Measurements from ENCODE around the gene ZCCHC13.

Gene ZCCHC13

DNA sequence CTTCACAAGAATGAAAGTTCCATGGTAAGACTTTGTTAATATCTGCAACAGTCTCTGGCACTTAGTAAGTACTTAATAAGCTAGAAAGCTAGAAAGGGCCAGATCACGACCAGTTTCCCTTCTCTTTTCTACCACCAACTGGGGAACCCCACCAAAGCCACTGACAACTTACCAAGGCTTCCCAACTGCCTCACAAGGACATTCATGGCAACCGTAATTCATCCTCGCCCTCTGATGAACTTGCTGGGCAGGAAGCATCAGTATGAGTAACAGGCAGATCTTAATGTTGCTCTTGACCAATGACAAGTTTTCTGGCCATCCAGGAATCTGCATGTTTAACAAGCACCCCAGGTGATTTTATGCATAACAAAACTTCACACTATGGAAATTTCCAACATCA lies 23.2 kb upstream of the ZCCHC13 start:
- peaks cover 78% of the 10 kb centered on the region for H3K36me3 ChIP-seq (ENCODE audit: insufficient read depth, low read length)
- H3K9me3 ChIP-seq (ENCODE audit: low read depth, low read length) = no peaks in the 10 kb centered on the region
- no peak for DNase-seq (ENCODE audit: low read depth, low spot score)
- H3K27ac ChIP-seq = no peak overlapping the region
- TF ChIP-seq FOXP2 (optimal IDR thresholded peaks at IDR 0.05; ENCODE audit: control extremely low read depth, extremely low read length, insufficient read depth) = no peak
- no peak for TF ChIP-seq EZH2 (IDR thresholded peaks at IDR 0.05)
- TF ChIP-seq POLR2AphosphoS5 (IDR thresholded peaks at IDR 0.05; ENCODE audit: borderline replicate concordance, low read depth, low read length) = no peak
- no peak overlapping the region for H3K9ac ChIP-seq (ENCODE audit: insufficient read length)
- H3K4me3 ChIP-seq = no peak overlapping the region

DNA sequence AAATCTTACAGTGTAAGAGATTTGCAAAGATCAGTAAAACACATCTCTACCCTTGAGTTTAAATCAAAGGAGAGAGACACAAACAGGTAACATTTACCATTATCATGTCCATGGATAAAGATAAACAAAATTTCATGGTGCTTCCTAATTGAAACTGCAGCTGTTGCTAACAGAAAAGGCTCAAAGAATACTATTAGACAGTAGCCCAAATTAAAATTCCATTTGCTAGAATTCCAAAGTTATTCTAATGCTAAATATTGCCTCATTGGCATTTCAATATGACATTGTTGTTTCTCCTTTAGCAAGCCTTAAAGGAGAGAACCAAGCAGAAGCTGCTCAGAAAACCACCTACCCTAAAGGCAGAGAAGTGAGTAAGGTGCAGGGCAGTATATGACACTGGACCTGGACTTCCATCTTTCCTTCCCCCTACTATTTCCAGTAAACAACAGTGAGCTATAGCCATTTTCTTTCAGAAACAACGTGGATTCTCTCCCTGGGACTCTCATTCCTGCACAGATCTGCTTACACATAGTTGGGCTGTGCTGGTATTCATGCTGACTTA lies 19.5 kb upstream of the ZCCHC13 start:
- TF ChIP-seq FOXP2 (optimal IDR thresholded peaks at IDR 0.05; ENCODE audit: control extremely low read depth, extremely low read length, insufficient read depth) (no peak), EZH2 (IDR thresholded peaks at IDR 0.05) (no peak), POLR2AphosphoS5 (IDR thresholded peaks at IDR 0.05; ENCODE audit: borderline replicate concordance, low read depth, low read length) (no peak)
- H3K27ac ChIP-seq = no peak overlapping the region
- H3K9ac ChIP-seq (ENCODE audit: insufficient read length) = no peak overlapping the region
- DNase-seq (ENCODE audit: low read depth, low spot score) = no peak
- H3K36me3 ChIP-seq (ENCODE audit: insufficient read depth, low read length) = peaks cover 75% of the 10 kb centered on the region
- no peaks in the 10 kb centered on the region for H3K9me3 ChIP-seq (ENCODE audit: low read depth, low read length)
- H3K4me3 ChIP-seq = no peak overlapping the region

DNA sequence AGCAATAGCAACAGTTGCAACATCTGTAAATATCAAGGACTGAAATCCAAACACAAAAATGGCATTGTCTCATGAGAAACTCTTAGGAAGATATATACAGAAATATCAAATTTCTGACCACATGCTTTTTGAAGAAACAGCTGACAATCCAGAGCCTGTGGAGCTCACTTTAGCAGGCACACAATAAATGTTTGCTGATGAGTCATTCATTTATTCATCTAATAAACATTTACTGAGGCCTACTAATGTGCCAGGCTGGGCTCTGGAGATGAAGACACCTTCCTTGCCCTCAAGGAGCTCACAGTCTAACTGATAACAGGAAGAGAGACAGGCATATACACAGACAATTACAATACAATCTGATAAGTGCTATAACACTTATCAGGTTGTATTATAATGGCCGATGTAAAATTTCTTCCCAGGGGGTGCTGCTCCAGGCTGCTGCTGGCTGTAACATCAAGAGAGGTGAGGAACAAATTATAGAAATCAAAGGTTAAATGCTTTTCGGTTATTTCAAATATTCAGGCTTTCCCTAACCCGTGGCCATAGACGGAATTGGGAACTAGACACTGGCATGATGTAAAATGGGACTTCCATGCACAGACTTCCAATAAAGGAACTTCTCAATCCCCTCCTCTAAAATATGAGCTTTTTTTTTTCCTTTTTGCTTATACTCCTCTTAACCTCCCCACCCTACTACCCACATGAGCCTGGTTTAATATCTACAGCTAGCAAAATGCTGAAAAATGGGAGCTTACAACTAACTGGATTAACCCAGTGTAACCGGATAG lies 16.8 kb upstream of the ZCCHC13 start:
- no peak overlapping the region for H3K9ac ChIP-seq (ENCODE audit: insufficient read length)
- DNase-seq (ENCODE audit: low read depth, low spot score) = no peak
- no peak overlapping the region for H3K27ac ChIP-seq
- no peaks in the 10 kb centered on the region for H3K9me3 ChIP-seq (ENCODE audit: low read depth, low read length)
- H3K4me3 ChIP-seq = no peak overlapping the region
- peaks cover 48% of the 10 kb centered on the region for H3K36me3 ChIP-seq (ENCODE audit: insufficient read depth, low read length)
- TF ChIP-seq EZH2 (IDR thresholded peaks at IDR 0.05) = no peak
- no peak for TF ChIP-seq POLR2AphosphoS5 (IDR thresholded peaks at IDR 0.05; ENCODE audit: borderline replicate concordance, low read depth, low read length)
- TF ChIP-seq FOXP2 (optimal IDR thresholded peaks at IDR 0.05; ENCODE audit: control extremely low read depth, extremely low read length, insufficient read depth) = no peak

DNA sequence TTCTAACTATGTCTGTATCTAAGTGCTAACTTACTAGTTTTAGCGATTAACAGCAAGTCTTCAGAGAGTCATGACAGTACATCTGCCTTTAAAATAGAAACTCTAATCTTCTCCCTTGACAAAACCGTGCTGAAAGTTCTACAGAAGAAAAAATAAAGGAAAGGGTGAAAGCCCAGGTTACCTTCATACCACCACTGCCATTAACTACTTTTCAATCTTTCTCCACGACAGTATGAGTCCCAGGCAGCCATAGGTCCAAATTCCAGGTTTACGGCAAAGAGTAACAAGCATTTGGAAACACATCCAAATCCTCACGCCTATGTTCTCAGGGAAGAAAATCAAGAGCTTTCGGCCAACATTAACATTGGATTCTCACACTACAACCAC lies 12.4 kb upstream of the ZCCHC13 start:
- no peak for TF ChIP-seq FOXP2 (optimal IDR thresholded peaks at IDR 0.05; ENCODE audit: control extremely low read depth, extremely low read length, insufficient read depth)
- no peak for TF ChIP-seq POLR2AphosphoS5 (IDR thresholded peaks at IDR 0.05; ENCODE audit: borderline replicate concordance, low read depth, low read length)
- DNase-seq (ENCODE audit: low read depth, low spot score) = no peak
- no peaks in the 10 kb centered on the region for H3K9me3 ChIP-seq (ENCODE audit: low read depth, low read length)

DNA sequence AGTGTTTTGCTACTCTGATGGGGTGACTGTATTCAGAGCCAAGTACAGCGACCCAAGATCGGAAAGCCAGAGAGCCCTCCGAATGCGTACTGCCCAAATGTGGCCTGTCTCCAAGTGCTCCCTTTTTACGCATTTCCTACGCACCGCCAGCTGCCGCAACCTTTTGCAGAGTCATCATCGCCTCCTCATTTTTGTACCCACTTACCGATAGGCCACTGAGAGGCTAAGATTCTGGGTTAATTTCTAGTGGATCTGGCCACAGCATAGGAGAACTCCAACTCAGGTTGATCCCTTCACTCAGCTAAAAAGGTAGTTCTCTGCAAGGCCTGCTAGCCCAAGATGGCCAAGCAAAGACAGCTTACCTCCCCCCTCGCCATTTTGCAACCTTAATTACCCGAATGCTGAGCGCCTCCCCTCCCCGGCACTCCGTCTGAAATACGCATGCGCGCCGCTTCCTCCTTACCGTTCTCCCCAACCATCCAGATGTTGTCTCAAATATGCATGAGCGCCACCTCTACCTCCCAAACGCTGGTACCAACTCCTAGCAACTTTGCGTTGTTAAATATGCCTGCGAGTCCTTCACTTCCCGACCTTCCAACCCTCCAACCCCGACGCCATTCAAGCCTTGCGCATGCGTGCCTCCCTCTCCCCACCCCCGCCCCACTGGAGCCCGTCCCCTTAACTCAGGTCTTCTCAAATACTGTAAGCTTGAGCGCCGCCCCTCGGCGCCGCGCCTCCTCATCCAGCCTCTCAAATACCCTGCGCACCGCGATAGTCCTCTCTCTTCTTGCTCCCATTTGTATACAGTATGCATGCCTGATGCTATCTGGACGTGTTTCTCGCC lies 11.8 kb upstream of the ZCCHC13 start:
- DNase-seq (ENCODE audit: low read depth, low spot score) = peak; percentile 69
- H3K27ac ChIP-seq = peak overlapping the region; percentile 97
- H3K4me3 ChIP-seq = peak overlapping the region; percentile 82
- TF ChIP-seq POLR2AphosphoS5 (IDR thresholded peaks at IDR 0.05; ENCODE audit: borderline replicate concordance, low read depth, low read length) (peak; percentile 78), EZH2 (IDR thresholded peaks at IDR 0.05) (no peak)
- H3K9me3 ChIP-seq (ENCODE audit: low read depth, low read length) = no peaks in the 10 kb centered on the region
- peaks cover 15% of the 10 kb centered on the region for H3K36me3 ChIP-seq (ENCODE audit: insufficient read depth, low read length)
- peak overlapping the region; percentile 96 for H3K9ac ChIP-seq (ENCODE audit: insufficient read length)

More for the DNA sequence above, 12.4 kb upstream of the ZCCHC13 start:
- Histone ChIP-seq H3K9ac (ENCODE audit: insufficient read length) (peak overlapping the region; percentile 96), H3K27ac (peak overlapping the region; percentile 97), H3K4me3 (peak overlapping the region; percentile 82), H3K36me3 (ENCODE audit: insufficient read depth, low read length) (peaks cover 21% of the 10 kb centered on the region)

DNA sequence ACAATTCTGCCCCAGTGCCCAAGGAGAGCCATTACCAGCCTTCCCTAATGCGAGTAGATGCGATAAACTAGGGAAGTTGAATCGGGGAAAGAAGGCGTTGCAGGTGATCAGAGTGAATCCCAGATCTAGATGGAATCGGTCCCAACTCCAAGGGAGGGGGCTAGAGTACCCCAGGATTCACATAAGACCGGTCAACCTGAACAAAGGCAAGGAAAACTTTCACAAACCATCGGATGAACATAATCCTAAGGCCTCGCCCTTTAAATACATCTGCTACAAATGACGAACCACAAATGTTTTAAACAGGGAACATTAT lies 11.2 kb upstream of the ZCCHC13 start:
- Histone ChIP-seq H3K36me3 (ENCODE audit: insufficient read depth, low read length) (peaks cover 10% of the 10 kb centered on the region), H3K27ac (peak overlapping the region; percentile 97; the same call in 1 of the 2 replicates), H3K9ac (ENCODE audit: insufficient read length) (peak overlapping the region; percentile 61), H3K4me3 (peak overlapping the region; percentile 82), H3K9me3 (ENCODE audit: low read depth, low read length) (no peaks in the 10 kb centered on the region)
- TF ChIP-seq POLR2AphosphoS5 (IDR thresholded peaks at IDR 0.05; ENCODE audit: borderline replicate concordance, low read depth, low read length) = no peak
- DNase-seq (ENCODE audit: low read depth, low spot score) = no peak

DNA sequence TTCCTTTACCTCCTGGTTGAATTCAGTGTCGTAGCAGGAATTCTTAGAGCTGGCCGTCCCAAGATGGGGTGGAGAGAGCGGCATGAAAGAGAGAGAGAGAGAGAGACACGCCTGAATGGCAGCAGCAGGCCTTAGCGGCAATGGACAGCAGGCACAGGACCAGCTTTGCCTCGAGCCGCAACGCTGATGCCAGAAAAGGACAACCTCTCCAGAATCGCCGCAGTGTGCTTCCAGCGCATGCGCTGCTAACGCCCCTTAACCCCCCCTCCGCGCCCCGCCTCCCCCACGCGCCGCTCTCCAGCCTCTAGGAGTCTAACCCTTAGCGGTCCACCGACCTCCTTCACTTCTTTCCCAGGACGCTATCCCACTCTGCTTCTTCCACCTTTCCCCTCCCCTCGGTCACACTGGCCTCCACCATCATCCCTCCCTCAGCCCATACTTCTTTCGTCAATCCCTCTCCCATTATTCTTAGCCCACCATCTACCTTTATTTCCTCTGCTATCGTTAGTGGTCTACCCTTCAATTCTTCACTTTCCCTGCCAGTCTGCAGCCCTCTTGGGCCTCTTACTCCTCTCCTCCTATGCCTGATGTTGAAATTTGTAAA lies 10.5 kb upstream of the ZCCHC13 start:
- no peak for DNase-seq (ENCODE audit: low read depth, low spot score)
- H3K9ac ChIP-seq (ENCODE audit: insufficient read length) = peak overlapping the region; percentile 61
- peak overlapping the region; percentile 82 for H3K4me3 ChIP-seq
- H3K27ac ChIP-seq = no peak overlapping the region
- peaks cover 8% of the 10 kb centered on the region for H3K36me3 ChIP-seq (ENCODE audit: insufficient read depth, low read length)
- TF ChIP-seq FOXP2 (optimal IDR thresholded peaks at IDR 0.05; ENCODE audit: control extremely low read depth, extremely low read length, insufficient read depth) = no peak
- peak; percentile 78 for TF ChIP-seq POLR2AphosphoS5 (IDR thresholded peaks at IDR 0.05; ENCODE audit: borderline replicate concordance, low read depth, low read length)
- H3K9me3 ChIP-seq (ENCODE audit: low read depth, low read length) = no peaks in the 10 kb centered on the region

DNA sequence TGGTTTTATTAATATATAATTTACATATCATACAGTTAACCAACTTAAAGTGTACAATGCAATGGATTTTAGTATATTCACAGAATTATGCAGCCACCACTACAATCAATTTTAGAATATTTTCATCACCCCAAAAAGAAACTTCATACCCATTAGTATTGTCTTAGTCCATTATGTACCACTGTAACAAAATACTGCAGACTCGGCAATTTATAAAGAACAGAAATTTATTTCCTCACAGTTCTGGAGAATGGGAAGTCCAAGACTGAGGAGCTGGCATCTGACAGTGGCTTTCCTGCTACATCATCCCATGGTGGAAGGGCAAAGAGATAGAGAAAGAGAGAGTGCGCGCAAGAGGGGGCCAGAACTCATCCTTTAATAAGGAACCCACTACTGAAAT lies 8.9 kb upstream of the ZCCHC13 start:
- TF ChIP-seq EZH2 (IDR thresholded peaks at IDR 0.05) (no peak), POLR2AphosphoS5 (IDR thresholded peaks at IDR 0.05; ENCODE audit: borderline replicate concordance, low read depth, low read length) (no peak)
- no peaks in the 10 kb centered on the region for H3K9me3 ChIP-seq (ENCODE audit: low read depth, low read length)
- no peak overlapping the region for H3K4me3 ChIP-seq
- no peak overlapping the region for H3K27ac ChIP-seq
- no peak for DNase-seq (ENCODE audit: low read depth, low spot score)
- no peaks in the 10 kb centered on the region for H3K36me3 ChIP-seq (ENCODE audit: insufficient read depth, low read length)
- H3K9ac ChIP-seq (ENCODE audit: insufficient read length) = no peak overlapping the region

All from SK-N-MC (cell line).